SHP77 treated with DMSO at 0.1 percent for 48 hours (cell line): ENCODE results near the gene FAM53B.

ENCODE experiments used
- DNase-seq: peaks from one replicate; lab custom pipeline; 2025; lab: John Stamatoyannopoulos, UW

FAM53B gene

DNA sequence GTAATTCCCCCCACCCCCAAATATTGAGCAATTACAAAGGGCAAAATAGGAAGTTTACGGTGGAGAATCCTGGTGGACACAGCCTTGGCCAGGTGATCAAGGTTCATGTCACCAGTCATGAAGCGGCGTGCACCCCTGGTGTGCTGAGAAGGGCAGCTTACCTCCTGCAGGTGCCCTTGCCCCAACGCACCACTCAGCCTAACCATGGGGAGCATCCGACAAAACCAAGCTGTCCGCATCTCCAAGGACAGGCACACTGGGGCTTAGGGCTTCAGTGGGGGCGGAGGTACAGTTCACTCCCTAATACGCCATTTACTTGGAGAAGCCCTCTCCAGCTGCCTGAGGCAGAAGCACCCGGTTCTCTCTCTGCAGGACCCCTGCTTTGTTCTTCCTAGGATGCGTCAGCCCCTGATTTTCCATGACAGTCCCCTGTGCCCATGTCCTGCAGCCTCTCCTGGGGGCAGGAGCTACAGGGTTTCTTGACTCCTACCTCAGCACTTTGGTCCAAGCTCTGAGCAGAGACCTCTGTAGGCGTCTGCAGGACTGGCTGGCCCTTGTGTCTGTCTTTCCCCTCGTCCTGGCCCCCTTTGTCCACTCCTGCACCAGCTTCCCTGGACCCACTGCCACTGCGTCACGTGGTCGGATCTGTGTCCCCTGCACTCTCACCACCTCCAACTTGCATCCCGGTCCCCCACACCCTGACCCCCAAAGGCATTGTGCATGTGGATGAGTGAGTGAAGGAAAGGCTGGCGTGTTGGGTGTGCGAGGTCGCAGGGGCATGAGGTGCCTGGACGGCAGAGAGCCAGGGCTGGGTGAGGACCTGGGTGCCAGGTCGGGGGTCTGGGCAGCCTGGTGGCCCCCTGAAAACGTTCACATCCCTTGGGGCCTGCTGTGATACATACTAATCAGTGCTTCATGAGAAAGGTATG is 168.8 kb downstream of the FAM53B start:
- no peak for DNase-seq

DNA sequence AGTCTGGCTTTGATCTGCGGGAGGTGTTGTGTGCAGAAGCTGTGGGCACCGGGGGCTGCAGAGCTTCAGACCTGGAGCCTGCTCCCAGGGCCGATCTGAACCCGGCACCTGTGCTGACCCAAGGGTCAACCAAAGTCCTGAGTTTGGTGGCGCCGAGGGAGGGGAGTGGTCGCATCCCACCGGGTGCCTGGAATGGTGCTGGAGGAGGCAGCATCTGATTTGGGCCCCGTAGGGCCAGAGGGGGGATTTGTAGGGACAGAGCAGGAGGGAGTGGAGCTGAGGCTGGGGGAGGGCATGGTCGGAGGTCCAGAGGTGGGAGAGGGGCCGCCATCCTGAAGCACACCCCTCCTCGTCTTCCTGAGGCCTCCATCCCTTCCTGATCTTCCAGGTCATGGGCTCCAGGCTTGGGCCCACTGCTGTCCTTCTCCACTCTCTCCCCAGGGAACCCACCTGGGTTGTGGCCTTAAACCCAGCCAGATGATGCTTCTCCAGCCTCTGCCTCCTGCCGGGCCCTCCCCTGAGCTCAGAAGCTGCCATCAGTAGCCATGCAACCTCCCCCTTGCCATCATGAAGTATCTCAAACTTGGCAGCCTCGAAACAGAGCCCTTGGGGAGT is 169.6 kb downstream of the FAM53B start:
- DNase-seq = no peak

DNA sequence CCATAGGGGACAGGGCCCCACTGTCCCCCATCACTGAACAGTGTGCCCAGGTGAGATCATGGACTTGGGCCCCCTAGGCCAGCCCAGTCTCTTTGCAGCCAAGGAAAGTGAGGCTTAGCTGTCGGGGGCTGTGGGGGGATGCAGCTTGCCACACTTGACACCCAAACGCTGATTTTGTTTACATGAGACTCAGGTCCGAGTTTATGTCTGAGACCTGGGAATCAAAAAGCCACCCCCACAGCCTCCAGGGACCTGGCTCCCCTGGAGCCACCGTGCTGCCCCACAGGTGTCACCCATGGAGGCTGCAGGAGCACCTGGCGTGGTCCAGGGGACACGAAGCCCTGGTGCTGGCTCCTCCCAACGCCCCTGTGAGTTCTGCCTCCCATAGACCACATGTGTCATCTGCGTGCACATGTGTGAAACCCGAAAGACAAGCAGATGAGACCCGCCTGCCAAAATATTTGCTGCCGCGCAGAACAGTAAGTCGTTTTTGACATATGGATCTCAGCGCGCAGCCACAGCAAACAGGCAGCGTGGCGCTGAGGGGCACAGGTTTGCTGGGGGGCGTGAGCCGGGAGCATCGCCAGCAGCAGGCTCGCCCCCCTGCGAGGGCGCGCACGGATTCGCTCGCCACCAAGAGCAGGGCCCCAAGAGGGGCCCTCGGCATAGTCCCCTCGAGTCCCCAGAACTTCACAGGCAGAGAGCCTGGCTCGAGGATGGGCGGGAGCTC is 170.3 kb downstream of the FAM53B start:
- no peak for DNase-seq

DNA sequence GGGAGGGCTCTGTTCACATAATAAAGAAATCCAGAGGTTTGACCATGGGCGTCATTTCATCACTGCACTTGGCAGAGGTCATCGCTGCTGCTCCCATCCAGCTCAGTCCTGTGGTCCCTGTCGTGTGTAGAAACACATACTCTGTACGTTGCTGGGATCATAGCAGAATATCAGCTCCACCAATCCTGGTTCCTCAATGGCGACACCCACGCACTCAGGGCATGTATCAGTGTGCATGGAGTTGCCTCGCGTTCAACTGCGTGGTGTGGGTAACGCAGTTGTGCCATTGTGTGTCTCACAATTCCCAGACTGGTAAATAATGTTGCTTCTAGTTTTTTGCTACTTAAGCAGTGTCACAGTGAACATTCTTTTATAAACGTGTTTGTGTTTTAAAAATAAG is 171.4 kb downstream of the FAM53B start:
- DNase-seq = no peak

DNA sequence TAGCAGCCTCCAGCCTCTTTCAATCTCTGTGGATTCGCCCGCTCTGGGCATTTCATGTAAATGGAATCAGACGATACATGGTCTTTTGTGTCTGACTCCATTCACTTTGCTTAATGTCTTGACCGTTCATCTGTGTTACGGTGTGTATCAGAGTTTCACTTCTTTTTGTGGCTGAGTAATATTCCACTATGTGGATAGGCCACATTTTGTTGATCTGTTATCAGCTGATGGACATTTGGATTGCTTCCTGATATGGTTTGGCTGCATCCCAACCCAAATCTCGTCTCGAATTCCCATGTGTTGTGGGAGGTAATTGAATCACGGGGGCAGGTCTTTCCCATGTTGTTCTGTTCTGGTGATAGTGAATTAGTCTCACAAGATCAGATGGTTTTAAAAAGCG is 173.5 kb downstream of the FAM53B start:
- DNase-seq = no peak

DNA sequence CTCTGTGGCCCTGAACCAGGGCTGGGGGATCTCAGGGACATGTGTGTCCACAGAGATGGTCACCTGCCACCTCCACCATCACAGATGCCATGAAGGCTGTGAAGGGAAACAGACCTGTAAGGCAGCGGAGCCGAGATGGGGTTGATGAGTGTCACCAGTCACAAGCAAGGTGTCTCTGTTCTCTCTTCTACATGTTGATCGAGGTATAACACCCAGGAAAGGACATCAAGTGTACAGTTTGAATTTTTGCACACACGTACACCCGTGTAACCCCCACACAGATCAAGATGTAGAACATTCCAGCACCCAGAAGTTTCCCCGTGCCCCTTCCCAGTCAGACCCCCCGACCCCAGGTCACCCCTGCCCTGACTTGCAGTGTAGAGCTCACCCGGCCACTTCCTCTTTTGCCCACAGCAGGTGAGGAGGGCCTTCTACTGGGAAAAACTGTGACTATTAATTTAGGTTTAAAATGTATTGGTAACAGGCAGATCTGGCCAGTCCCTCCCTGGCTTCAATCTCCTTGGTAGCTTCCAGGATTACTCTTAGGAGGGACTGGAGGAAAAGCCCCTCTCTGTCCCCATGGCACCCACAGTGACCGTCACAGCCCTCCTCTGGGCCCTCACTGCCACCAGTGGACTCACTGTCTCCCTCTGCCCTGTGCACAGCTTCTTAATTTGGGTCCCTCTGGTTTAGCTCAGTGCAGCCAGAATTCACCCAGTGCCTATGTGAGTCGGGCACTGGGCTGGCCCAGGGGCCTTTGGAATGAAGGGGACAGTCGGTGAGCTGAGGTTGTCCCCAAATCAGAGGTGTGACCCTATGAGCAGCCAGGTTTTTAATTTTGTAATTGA is 174.3 kb downstream of the FAM53B start:
- DNase-seq = no peak
